Measurements from ENCODE around the gene NRXN2. TPM values are rescaled to one million over a fixed set of nuclear protein-coding genes. Genes with fewer than 3 reads are reported as not detected.

NRXN2 gene
- polyA plus RNA-seq, 1 experiment = 0.20 TPM

- no peak for TF ChIP-seq CTCF (IDR thresholded peaks at IDR 0.05; ENCODE audit: insufficient read depth, low read depth, low read length)
- Histone ChIP-seq H3K4me3 (ENCODE audit: low read depth, low read length) (no peak overlapping the region), H3K27me3 (ENCODE audit: control insufficient read depth, insufficient read depth, low read length) (peaks cover 37% of the 10 kb centered on the region), H3K36me3 (ENCODE audit: control insufficient read depth, insufficient read depth, low read length) (no peaks in the 10 kb centered on the region)
- DNase-seq (ENCODE audit: low read depth) = no peak
- CTCF ChIA-PET = interaction anchor here (1.6 to 3.5 kb wide), 2 partner anchors 9 kb away, joined by 8 to 25 read pairs; no protein-coding TSS in a partner anchor
- POLR2A ChIA-PET = no interaction called here
Measured at GRCh38 chr11:64697663-64698375, 25.2 kb downstream of the NRXN2 start.

- Histone ChIP-seq H3K36me3 (ENCODE audit: control insufficient read depth, insufficient read depth, low read length) (no peaks in the 10 kb centered on the region), H3K27me3 (ENCODE audit: control insufficient read depth, insufficient read depth, low read length) (peaks cover 47% of the 10 kb centered on the region), H3K4me3 (ENCODE audit: low read depth, low read length) (no peak overlapping the region)
- TF ChIP-seq CTCF (IDR thresholded peaks at IDR 0.05; ENCODE audit: insufficient read depth, low read depth, low read length) = no peak
- ChIA-PET POLR2A (no interaction called here), CTCF (interaction anchor here (1.0 to 1.6 kb wide), 3 partner anchors 7 to 44 kb away, joined by 3 to 8 read pairs (median 3); no protein-coding TSS in a partner anchor)
- no peak for DNase-seq (ENCODE audit: low read depth)
Measured at GRCh38 chr11:64696045-64696444, 27.0 kb downstream of the NRXN2 start.

- ChIA-PET POLR2A (no interaction called here), CTCF (interaction anchor here (1.5 kb wide), 1 partner anchor 44 kb away, joined by 3 read pairs; no protein-coding TSS in a partner anchor)
- peaks cover 50% of the 10 kb centered on the region for H3K27me3 ChIP-seq (ENCODE audit: control insufficient read depth, insufficient read depth, low read length)
- no peak for TF ChIP-seq CTCF (IDR thresholded peaks at IDR 0.05; ENCODE audit: insufficient read depth, low read depth, low read length)
- H3K36me3 ChIP-seq (ENCODE audit: control insufficient read depth, insufficient read depth, low read length) = no peaks in the 10 kb centered on the region
- DNase-seq (ENCODE audit: low read depth) = no peak
- H3K4me3 ChIP-seq (ENCODE audit: low read depth, low read length) = no peak overlapping the region
Measured at GRCh38 chr11:64695548-64695947, 27.4 kb downstream of the NRXN2 start.

- no peak for TF ChIP-seq CTCF (IDR thresholded peaks at IDR 0.05; ENCODE audit: insufficient read depth, low read depth, low read length)
- ChIA-PET POLR2A (no interaction called here), CTCF (interaction anchor here (1.1 to 1.7 kb wide), 4 partner anchors 11 to 152 kb away, joined by 3 to 6 read pairs (median 3); partner anchors contain the start of gene RASGRP2)
- Histone ChIP-seq H3K36me3 (ENCODE audit: control insufficient read depth, insufficient read depth, low read length) (no peaks in the 10 kb centered on the region), H3K4me3 (ENCODE audit: low read depth, low read length) (no peak overlapping the region), H3K27me3 (ENCODE audit: control insufficient read depth, insufficient read depth, low read length) (peaks cover 46% of the 10 kb centered on the region)
- no peak for DNase-seq (ENCODE audit: low read depth)
Measured at GRCh38 chr11:64694821-64695365, 28.1 kb downstream of the NRXN2 start.

GRCh38 chr11:64694026-64694755 is 28.8 kb downstream of the NRXN2 start:
- no peak for DNase-seq (ENCODE audit: low read depth)
- CTCF ChIA-PET = interaction anchor here (0.6 to 1.7 kb wide), 6 partner anchors 10 to 510 kb away, joined by 3 to 6 read pairs (median 3); partner anchors contain the start of gene RASGRP2
- peaks cover 44% of the 10 kb centered on the region for H3K27me3 ChIP-seq (ENCODE audit: control insufficient read depth, insufficient read depth, low read length)
- no peaks in the 10 kb centered on the region for H3K36me3 ChIP-seq (ENCODE audit: control insufficient read depth, insufficient read depth, low read length)
- TF ChIP-seq CTCF (IDR thresholded peaks at IDR 0.05; ENCODE audit: insufficient read depth, low read depth, low read length) = no peak
- no peak overlapping the region for H3K4me3 ChIP-seq (ENCODE audit: low read depth, low read length)
- POLR2A ChIA-PET = no interaction called here
